HepG2 (cell line): ENCODE data around the gene PPFIA4. TPM values are rescaled to one million over a fixed set of nuclear protein-coding genes. Genes with fewer than 3 reads are reported as not detected.

Experiments
- ARNTL ChIP-seq: sonication (generic); formaldehyde crosslinking; IDR thresholded peaks from 2 replicates; pipeline ENCODE4 v1.4.0; 2020; ENCODE audit warnings: mild to moderate bottlenecking, missing genetic modification reagents
- BORCS8-MEF2B ChIP-seq: sonication (generic); formaldehyde crosslinking; IDR thresholded peaks from 2 replicates; pipeline ENCODE4 v1.8.0; 2022; ENCODE audit warnings: mild to moderate bottlenecking, missing genetic modification reagents
- FOXJ3 ChIP-seq: sonication (generic); formaldehyde crosslinking; IDR thresholded peaks from 2 replicates; pipeline ENCODE4 v1.4.0; 2020; ENCODE audit warnings: missing genetic modification reagents, mild to moderate bottlenecking, borderline replicate concordance
- MXI1 ChIP-seq: IDR thresholded peaks from 3 replicates; pipeline ENCODE4 v1.6.1; 2012; ENCODE audit warnings: low read depth, low read length, inconsistent platforms, borderline replicate concordance
- NAIF1 ChIP-seq: sonication (generic); formaldehyde crosslinking; IDR thresholded peaks from 2 replicates; pipeline ENCODE4 v1.5.0; 2020; ENCODE audit warnings: mild to moderate bottlenecking, missing genetic modification reagents, borderline replicate concordance
- NFKB2 ChIP-seq: sonication (generic); formaldehyde crosslinking; IDR thresholded peaks from 2 replicates; pipeline ENCODE4 v1.4.0; 2020; ENCODE audit warnings: missing genetic modification reagents, borderline replicate concordance
- PAX8 ChIP-seq: sonication (generic); formaldehyde crosslinking; IDR thresholded peaks from 2 replicates; pipeline ENCODE4 v1.8.0; 2022; ENCODE audit warnings: mild to moderate bottlenecking, missing genetic modification reagents, borderline replicate concordance
- PHB2 ChIP-seq: fragments of 450-650 bp; IDR thresholded peaks from 2 replicates; pipeline ENCODE4 v1.6.1; 2018; ENCODE audit not compliant: partially characterized antibody
- PTBP1 ChIP-seq: fragments of 200-400 bp; formaldehyde crosslinking; IDR thresholded peaks from 2 replicates; pipeline ENCODE4 v1.6.1; 2018; ENCODE audit warnings: low read length, low read depth; ENCODE audit not compliant: poor library complexity, severe bottlenecking
- SIX4 ChIP-seq: sonication (generic); formaldehyde crosslinking; IDR thresholded peaks from 2 replicates; pipeline ENCODE4 v1.4.0; 2020; ENCODE audit warnings: missing genetic modification reagents
- TSC22D2 ChIP-seq: sonication (generic); formaldehyde crosslinking; IDR thresholded peaks from 2 replicates; pipeline ENCODE4 v1.5.1; 2020; ENCODE audit warnings: missing genetic modification reagents, mild to moderate bottlenecking, borderline replicate concordance
- ZFP62 ChIP-seq: sonication (generic); formaldehyde crosslinking; IDR thresholded peaks from 2 replicates; pipeline ENCODE4 v1.4.0; 2020; ENCODE audit warnings: missing genetic modification reagents
- ZNF296 ChIP-seq: sonication (generic); formaldehyde crosslinking; conservative IDR thresholded peaks from 2 replicates; pipeline ENCODE4 v1.5.0; 2020; ENCODE audit warnings: mild to moderate bottlenecking, missing genetic modification reagents
- ZNF367 ChIP-seq: sonication (generic); formaldehyde crosslinking; IDR thresholded peaks from 2 replicates; pipeline ENCODE4 v1.4.0; 2020; ENCODE audit warnings: missing genetic modification reagents, borderline replicate concordance
- ZNF530 ChIP-seq: sonication (generic); formaldehyde crosslinking; IDR thresholded peaks from 2 replicates; pipeline ENCODE4 v1.5.0; 2020; ENCODE audit warnings: low read depth, mild to moderate bottlenecking, missing genetic modification reagents
- ZNF776 ChIP-seq: sonication (generic); formaldehyde crosslinking; IDR thresholded peaks from 2 replicates; pipeline ENCODE4 v1.4.0; 2020; ENCODE audit warnings: mild to moderate bottlenecking, missing genetic modification reagents
- ZNF782 ChIP-seq: sonication (generic); formaldehyde crosslinking; IDR thresholded peaks from 2 replicates; pipeline ENCODE4 v1.4.0; 2020; ENCODE audit warnings: missing genetic modification reagents, mild to moderate bottlenecking, borderline replicate concordance
- polyA plus RNA-seq, 8 experiments: library from polyadenylated mRNA; depleted of rRNA in 3 of 8; stranded (reverse) in 7 of 8; unstranded in 1 of 8; fragments of >200 nt; fragmentation: Illumina TruSeq in 4 of 8; extraction: Trizol in 4 of 8; gene quantifications; 2 replicates each; pipeline versions ENCODE4 v1.2.1 to v1.2.3, GENCODE V29; 2011 to 2016; ENCODE audit warnings: low read depth in 4 of 8, missing spikeins in 1 of 8, mixed read lengths in 1 of 8; ENCODE audit not compliant: insufficient read depth in 1 of 8
- total RNA-seq, 5 experiments: library from RNA; depleted of rRNA; stranded (reverse); fragments of >200 nt; fragmentation: Illumina TruSeq; extraction: Trizol; gene quantifications; 2 replicates each; pipeline ENCODE4 v1.2.3, GENCODE V29; 2016; ENCODE audit warnings: low read depth in 1 of 5
- TF ChIP-seq, protein P1 (sequence below): sonication (generic); formaldehyde crosslinking; IDR thresholded peaks from 2 replicates; pipeline ENCODE4 v1.4.0; 2020; ENCODE audit warnings: missing genetic modification reagents, borderline replicate concordance
- TF ChIP-seq, protein P2 (sequence below): sonication (generic); formaldehyde crosslinking; IDR thresholded peaks from 2 replicates; pipeline ENCODE4 v1.5.0; 2020; ENCODE audit warnings: mild to moderate bottlenecking, low read depth, missing genetic modification reagents, borderline replicate concordance
- TF ChIP-seq, protein P3 (sequence below): sonication (generic); formaldehyde crosslinking; IDR thresholded peaks from 2 replicates; pipeline ENCODE4 v1.5.0; 2020; ENCODE audit warnings: mild to moderate bottlenecking, missing genetic modification reagents, borderline replicate concordance
- TF ChIP-seq, protein P4 (sequence below): IDR thresholded peaks from 2 replicates; pipeline ENCODE4 v1.6.1; 2018; ENCODE audit warnings: missing genetic modification reagents, mild to moderate bottlenecking, missing compliant biosample characterization

Gene PPFIA4
- total and polyA plus RNA-seq, 2 of the 13 experiments (the other 11 are each of a cell fraction or from before 2014, with no cell fraction given), result 6.4 TPM; not detected in 1

DNA sequence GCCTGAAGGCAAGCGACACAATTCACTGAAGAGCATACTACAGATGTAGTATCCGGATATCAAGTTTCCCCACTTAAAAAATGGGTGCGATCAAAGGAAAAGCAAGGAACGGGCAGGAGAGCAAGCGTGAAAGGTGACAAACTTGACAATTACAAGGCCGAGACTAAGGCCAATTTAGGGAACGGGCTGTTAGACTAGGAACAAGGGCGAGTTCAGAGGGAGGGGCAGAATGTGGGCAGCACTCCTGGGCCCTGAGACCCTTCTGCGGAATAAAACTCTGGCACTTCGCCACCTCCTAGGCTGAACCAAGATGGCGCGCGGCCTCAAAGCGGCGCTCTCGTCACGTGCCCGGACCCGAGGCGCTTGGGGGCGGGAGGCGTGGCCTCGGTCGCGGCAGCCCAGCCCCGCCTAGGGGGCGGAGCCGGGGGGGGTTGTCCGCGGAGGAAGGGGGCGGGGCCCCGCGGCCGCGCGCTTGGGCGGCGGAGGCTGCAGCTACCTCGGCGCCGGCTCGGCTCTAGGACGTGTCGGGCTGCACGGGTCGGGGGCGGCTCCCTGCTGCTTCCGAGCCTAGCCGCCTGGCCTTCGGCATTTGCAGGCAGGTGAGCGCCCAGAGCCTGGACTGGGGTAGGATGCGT lies at the start of gene PPFIA4 (continued):
- TF ChIP-seq ZFP62 (CRISPR knock-in tag) (no peak), ARNTL (CRISPR knock-in tag) (peak; percentile 87), SIX4 (CRISPR knock-in tag) (no peak), MXI1 (peak; percentile 43; the same call in 1 of the 3 replicates), ZNF530 (no peak), ZNF296 (no peak), ZNF782 (CRISPR knock-in tag) (no peak), PHB2 (no peak), BORCS8-MEF2B (no peak), PAX8 (CRISPR knock-in tag) (no peak), ZNF776 (CRISPR knock-in tag) (no peak), ZNF367 (CRISPR knock-in tag) (no peak), PTBP1 (no peak), NFKB2 (CRISPR knock-in tag) (0 out of 2 replicates have a peak, but pooled peaks have one; percentile 38), NAIF1 (CRISPR knock-in tag) (no peak), FOXJ3 (CRISPR knock-in tag) (no peak), TSC22D2 (CRISPR knock-in tag) (no peak)
- TF ChIP-seq, protein P1, sequence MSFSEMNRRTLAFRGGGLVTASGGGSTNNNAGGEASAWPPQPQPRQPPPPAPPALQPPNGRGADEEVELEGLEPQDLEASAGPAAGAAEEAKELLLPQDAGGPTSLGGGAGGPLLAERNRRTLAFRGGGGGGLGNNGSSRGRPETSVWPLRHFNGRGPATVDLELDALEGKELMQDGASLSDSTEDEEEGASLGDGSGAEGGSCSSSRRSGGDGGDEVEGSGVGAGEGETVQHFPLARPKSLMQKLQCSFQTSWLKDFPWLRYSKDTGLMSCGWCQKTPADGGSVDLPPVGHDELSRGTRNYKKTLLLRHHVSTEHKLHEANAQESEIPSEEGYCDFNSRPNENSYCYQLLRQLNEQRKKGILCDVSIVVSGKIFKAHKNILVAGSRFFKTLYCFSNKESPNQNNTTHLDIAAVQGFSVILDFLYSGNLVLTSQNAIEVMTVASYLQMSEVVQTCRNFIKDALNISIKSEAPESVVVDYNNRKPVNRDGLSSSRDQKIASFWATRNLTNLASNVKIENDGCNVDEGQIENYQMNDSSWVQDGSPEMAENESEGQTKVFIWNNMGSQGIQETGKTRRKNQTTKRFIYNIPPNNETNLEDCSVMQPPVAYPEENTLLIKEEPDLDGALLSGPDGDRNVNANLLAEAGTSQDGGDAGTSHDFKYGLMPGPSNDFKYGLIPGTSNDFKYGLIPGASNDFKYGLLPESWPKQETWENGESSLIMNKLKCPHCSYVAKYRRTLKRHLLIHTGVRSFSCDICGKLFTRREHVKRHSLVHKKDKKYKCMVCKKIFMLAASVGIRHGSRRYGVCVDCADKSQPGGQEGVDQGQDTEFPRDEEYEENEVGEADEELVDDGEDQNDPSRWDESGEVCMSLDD (CRISPR knock-in tag), result no peak
- TF ChIP-seq, protein P2, sequence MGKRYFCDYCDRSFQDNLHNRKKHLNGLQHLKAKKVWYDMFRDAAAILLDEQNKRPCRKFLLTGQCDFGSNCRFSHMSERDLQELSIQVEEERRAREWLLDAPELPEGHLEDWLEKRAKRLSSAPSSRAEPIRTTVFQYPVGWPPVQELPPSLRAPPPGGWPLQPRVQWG (CRISPR knock-in tag), result no peak
- TF ChIP-seq, protein P3, sequence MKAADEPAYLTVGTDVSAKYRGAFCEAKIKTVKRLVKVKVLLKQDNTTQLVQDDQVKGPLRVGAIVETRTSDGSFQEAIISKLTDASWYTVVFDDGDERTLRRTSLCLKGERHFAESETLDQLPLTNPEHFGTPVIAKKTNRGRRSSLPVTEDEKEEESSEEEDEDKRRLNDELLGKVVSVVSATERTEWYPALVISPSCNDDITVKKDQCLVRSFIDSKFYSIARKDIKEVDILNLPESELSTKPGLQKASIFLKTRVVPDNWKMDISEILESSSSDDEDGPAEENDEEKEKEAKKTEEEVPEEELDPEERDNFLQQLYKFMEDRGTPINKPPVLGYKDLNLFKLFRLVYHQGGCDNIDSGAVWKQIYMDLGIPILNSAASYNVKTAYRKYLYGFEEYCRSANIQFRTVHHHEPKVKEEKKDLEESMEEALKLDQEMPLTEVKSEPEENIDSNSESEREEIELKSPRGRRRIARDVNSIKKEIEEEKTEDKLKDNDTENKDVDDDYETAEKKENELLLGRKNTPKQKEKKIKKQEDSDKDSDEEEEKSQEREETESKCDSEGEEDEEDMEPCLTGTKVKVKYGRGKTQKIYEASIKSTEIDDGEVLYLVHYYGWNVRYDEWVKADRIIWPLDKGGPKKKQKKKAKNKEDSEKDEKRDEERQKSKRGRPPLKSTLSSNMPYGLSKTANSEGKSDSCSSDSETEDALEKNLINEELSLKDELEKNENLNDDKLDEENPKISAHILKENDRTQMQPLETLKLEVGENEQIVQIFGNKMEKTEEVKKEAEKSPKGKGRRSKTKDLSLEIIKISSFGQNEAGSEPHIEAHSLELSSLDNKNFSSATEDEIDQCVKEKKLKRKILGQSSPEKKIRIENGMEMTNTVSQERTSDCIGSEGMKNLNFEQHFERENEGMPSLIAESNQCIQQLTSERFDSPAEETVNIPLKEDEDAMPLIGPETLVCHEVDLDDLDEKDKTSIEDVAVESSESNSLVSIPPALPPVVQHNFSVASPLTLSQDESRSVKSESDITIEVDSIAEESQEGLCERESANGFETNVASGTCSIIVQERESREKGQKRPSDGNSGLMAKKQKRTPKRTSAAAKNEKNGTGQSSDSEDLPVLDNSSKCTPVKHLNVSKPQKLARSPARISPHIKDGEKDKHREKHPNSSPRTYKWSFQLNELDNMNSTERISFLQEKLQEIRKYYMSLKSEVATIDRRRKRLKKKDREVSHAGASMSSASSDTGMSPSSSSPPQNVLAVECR (CRISPR knock-in tag), result no peak; the same call in 1 of the 2 replicates
- TF ChIP-seq, protein P4, sequence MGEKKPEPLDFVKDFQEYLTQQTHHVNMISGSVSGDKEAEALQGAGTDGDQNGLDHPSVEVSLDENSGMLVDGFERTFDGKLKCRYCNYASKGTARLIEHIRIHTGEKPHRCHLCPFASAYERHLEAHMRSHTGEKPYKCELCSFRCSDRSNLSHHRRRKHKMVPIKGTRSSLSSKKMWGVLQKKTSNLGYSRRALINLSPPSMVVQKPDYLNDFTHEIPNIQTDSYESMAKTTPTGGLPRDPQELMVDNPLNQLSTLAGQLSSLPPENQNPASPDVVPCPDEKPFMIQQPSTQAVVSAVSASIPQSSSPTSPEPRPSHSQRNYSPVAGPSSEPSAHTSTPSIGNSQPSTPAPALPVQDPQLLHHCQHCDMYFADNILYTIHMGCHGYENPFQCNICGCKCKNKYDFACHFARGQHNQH (CRISPR knock-in tag), result 0 out of 2 replicates have a peak, but pooled peaks have one; percentile 26
